HepG2 (cell line): ENCODE data around the gene PRM3. TPM values are rescaled to one million over a fixed set of nuclear protein-coding genes. Genes with fewer than 3 reads are reported as not detected.

Source experiments
- BRCA1 ChIP-seq: sonication (generic); formaldehyde crosslinking; IDR thresholded peaks from 2 replicates; pipeline ENCODE4 v1.4.0; 2020; ENCODE audit warnings: missing genetic modification reagents
- CENPX ChIP-seq: sonication (generic); formaldehyde crosslinking; IDR thresholded peaks from 2 replicates; pipeline ENCODE4 v1.9.0; 2021; ENCODE audit warnings: mild to moderate bottlenecking, missing genetic modification reagents, moderate library complexity
- NR2F2 ChIP-seq: IDR thresholded peaks from 2 replicates; pipeline ENCODE4 v1.6.1; 2012; ENCODE audit warnings: low read depth, inconsistent platforms, borderline replicate concordance
- TCF7 ChIP-seq: sonication (generic); IDR thresholded peaks from 2 replicates; pipeline ENCODE4 v1.6.1; 2016; ENCODE audit warnings: antibody characterized with exemption, low read depth
- ZBTB38 ChIP-seq: sonication (generic); formaldehyde crosslinking; IDR thresholded peaks from 2 replicates; pipeline ENCODE4 v1.5.1; 2020; ENCODE audit warnings: mild to moderate bottlenecking, missing genetic modification reagents
- ZNF44 ChIP-seq: sonication (generic); formaldehyde crosslinking; IDR thresholded peaks from 2 replicates; pipeline ENCODE4 v1.5.1; 2020; ENCODE audit warnings: mild to moderate bottlenecking, missing genetic modification reagents
- polyA plus RNA-seq, 8 experiments: library from polyadenylated mRNA; depleted of rRNA in 3 of 8; stranded (reverse) in 7 of 8; unstranded in 1 of 8; fragments of >200 nt; fragmentation: Illumina TruSeq in 4 of 8; extraction: Trizol in 4 of 8; gene quantifications; 2 replicates each; pipeline versions ENCODE4 v1.2.1 to v1.2.3, GENCODE V29; 2011 to 2016; ENCODE audit warnings: low read depth in 4 of 8, missing spikeins in 1 of 8, mixed read lengths in 1 of 8; ENCODE audit not compliant: insufficient read depth in 1 of 8
- total RNA-seq, 5 experiments: library from RNA; depleted of rRNA; stranded (reverse); fragments of >200 nt; fragmentation: Illumina TruSeq; extraction: Trizol; gene quantifications; 2 replicates each; pipeline ENCODE4 v1.2.3, GENCODE V29; 2016; ENCODE audit warnings: low read depth in 1 of 5
- TF ChIP-seq, protein P1 (sequence below): sonication (generic); formaldehyde crosslinking; IDR thresholded peaks from 2 replicates; pipeline ENCODE4 v1.4.0; 2020; ENCODE audit warnings: missing genetic modification reagents
- TF ChIP-seq, protein P2 (sequence below): sonication (generic); IDR thresholded peaks from 2 replicates; pipeline ENCODE4 v1.6.1; 2016; ENCODE audit warnings: low read depth, borderline replicate concordance
- TF ChIP-seq, protein P3 (sequence below): sonication (generic); formaldehyde crosslinking; IDR thresholded peaks from 2 replicates; pipeline ENCODE4 v1.5.0; 2020; ENCODE audit warnings: missing genetic modification reagents
- TF ChIP-seq, protein P4 (sequence below): sonication (generic); formaldehyde crosslinking; IDR thresholded peaks from 2 replicates; pipeline ENCODE4 v1.5.1; 2020; ENCODE audit warnings: mild to moderate bottlenecking, moderate library complexity, missing genetic modification reagents
- TF ChIP-seq, protein P5 (sequence below): IDR thresholded peaks from 2 replicates; pipeline ENCODE4 v1.6.1; 2018; ENCODE audit warnings: missing genetic modification reagents, mild to moderate bottlenecking, missing compliant biosample characterization
- TF ChIP-seq, protein P6 (sequence below): sonication (generic); formaldehyde crosslinking; IDR thresholded peaks from 2 replicates; pipeline ENCODE4 v1.4.0; 2020; ENCODE audit warnings: low read depth, mild to moderate bottlenecking, missing genetic modification reagents
- TF ChIP-seq, protein P7 (sequence below): IDR thresholded peaks from 2 replicates; pipeline ENCODE4 v1.4.0; 2020; ENCODE audit warnings: mild to moderate bottlenecking, missing genetic modification reagents

The PRM3 gene
- total and polyA plus RNA-seq, 2 of the 13 experiments (the other 11 are each of a cell fraction or from before 2014, with no cell fraction given): not detected

DNA sequence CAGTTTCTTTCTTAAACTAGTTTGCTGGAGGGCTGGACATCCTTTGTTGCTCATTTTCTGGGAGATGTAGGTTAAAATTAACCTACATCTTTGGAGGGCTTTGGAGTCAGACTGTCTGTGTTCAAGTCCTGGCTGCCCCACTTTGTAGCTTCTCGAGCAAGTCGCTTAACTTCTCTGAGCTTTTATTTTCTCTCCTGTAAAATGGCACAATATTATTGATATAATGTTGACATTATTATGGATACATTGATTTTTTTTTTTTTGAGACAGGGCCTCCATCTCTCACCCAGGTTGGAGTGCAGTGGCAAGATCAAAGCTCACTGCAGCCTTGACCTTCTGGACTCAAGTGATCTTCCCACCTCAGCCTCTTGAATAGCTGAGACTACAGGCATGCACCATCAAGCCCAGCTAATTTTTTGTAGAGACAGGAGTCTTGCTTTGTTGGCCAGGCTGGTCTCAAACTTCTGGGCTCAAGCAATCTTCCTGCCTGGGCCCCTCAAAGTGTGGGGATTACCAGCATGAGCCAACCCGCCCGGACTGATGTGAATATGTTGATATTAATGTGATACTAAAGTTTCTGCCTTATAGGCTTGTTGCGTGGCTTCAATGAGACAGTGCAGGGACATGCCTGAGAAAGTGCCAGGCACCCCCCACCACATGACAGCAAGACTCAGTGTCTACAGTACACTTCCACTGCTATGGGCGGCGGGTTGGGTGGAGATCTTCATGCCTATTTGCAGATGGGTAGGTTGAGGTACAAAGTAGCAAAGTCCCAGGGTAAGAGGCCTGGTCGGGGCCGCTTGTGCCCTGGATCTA is 40.3 kb upstream of the PRM3 start (continued):
- TF ChIP-seq CENPX (CRISPR knock-in tag) (no peak), BRCA1 (0 out of 2 replicates have a peak, but pooled peaks have one; percentile 32), NR2F2 (no peak), TCF7 (peak; percentile 64), ZNF44 (no peak), ZBTB38 (CRISPR knock-in tag) (peak; percentile 57; the same call in 1 of the 2 replicates)
- TF ChIP-seq, protein P1, sequence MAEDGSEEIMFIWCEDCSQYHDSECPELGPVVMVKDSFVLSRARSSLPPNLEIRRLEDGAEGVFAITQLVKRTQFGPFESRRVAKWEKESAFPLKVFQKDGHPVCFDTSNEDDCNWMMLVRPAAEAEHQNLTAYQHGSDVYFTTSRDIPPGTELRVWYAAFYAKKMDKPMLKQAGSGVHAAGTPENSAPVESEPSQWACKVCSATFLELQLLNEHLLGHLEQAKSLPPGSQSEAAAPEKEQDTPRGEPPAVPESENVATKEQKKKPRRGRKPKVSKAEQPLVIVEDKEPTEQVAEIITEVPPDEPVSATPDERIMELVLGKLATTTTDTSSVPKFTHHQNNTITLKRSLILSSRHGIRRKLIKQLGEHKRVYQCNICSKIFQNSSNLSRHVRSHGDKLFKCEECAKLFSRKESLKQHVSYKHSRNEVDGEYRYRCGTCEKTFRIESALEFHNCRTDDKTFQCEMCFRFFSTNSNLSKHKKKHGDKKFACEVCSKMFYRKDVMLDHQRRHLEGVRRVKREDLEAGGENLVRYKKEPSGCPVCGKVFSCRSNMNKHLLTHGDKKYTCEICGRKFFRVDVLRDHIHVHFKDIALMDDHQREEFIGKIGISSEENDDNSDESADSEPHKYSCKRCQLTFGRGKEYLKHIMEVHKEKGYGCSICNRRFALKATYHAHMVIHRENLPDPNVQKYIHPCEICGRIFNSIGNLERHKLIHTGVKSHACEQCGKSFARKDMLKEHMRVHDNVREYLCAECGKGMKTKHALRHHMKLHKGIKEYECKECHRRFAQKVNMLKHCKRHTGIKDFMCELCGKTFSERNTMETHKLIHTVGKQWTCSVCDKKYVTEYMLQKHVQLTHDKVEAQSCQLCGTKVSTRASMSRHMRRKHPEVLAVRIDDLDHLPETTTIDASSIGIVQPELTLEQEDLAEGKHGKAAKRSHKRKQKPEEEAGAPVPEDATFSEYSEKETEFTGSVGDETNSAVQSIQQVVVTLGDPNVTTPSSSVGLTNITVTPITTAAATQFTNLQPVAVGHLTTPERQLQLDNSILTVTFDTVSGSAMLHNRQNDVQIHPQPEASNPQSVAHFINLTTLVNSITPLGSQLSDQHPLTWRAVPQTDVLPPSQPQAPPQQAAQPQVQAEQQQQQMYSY (CRISPR knock-in tag): no peak
- TF ChIP-seq, protein P2, sequence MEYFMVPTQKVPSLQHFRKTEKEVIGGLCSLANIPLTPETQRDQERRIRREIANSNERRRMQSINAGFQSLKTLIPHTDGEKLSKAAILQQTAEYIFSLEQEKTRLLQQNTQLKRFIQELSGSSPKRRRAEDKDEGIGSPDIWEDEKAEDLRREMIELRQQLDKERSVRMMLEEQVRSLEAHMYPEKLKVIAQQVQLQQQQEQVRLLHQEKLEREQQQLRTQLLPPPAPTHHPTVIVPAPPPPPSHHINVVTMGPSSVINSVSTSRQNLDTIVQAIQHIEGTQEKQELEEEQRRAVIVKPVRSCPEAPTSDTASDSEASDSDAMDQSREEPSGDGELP: no peak
- TF ChIP-seq, protein P3, sequence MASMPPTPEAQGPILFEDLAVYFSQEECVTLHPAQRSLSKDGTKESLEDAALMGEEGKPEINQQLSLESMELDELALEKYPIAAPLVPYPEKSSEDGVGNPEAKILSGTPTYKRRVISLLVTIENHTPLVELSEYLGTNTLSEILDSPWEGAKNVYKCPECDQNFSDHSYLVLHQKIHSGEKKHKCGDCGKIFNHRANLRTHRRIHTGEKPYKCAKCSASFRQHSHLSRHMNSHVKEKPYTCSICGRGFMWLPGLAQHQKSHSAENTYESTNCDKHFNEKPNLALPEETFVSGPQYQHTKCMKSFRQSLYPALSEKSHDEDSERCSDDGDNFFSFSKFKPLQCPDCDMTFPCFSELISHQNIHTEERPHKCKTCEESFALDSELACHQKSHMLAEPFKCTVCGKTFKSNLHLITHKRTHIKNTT: no peak
- TF ChIP-seq, protein P4, sequence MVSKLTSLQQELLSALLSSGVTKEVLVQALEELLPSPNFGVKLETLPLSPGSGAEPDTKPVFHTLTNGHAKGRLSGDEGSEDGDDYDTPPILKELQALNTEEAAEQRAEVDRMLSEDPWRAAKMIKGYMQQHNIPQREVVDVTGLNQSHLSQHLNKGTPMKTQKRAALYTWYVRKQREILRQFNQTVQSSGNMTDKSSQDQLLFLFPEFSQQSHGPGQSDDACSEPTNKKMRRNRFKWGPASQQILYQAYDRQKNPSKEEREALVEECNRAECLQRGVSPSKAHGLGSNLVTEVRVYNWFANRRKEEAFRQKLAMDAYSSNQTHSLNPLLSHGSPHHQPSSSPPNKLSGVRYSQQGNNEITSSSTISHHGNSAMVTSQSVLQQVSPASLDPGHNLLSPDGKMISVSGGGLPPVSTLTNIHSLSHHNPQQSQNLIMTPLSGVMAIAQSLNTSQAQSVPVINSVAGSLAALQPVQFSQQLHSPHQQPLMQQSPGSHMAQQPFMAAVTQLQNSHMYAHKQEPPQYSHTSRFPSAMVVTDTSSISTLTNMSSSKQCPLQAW: 0 out of 2 replicates have a peak, but pooled peaks have one; percentile 29
- TF ChIP-seq, protein P5, sequence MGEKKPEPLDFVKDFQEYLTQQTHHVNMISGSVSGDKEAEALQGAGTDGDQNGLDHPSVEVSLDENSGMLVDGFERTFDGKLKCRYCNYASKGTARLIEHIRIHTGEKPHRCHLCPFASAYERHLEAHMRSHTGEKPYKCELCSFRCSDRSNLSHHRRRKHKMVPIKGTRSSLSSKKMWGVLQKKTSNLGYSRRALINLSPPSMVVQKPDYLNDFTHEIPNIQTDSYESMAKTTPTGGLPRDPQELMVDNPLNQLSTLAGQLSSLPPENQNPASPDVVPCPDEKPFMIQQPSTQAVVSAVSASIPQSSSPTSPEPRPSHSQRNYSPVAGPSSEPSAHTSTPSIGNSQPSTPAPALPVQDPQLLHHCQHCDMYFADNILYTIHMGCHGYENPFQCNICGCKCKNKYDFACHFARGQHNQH (CRISPR knock-in tag): peak; percentile 44; the same call in 1 of the 2 replicates
- TF ChIP-seq, protein P6, sequence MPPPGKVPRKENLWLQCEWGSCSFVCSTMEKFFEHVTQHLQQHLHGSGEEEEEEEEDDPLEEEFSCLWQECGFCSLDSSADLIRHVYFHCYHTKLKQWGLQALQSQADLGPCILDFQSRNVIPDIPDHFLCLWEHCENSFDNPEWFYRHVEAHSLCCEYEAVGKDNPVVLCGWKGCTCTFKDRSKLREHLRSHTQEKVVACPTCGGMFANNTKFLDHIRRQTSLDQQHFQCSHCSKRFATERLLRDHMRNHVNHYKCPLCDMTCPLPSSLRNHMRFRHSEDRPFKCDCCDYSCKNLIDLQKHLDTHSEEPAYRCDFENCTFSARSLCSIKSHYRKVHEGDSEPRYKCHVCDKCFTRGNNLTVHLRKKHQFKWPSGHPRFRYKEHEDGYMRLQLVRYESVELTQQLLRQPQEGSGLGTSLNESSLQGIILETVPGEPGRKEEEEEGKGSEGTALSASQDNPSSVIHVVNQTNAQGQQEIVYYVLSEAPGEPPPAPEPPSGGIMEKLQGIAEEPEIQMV (CRISPR knock-in tag): peak; percentile 56; the same call in 1 of the 2 replicates
- TF ChIP-seq, protein P7, sequence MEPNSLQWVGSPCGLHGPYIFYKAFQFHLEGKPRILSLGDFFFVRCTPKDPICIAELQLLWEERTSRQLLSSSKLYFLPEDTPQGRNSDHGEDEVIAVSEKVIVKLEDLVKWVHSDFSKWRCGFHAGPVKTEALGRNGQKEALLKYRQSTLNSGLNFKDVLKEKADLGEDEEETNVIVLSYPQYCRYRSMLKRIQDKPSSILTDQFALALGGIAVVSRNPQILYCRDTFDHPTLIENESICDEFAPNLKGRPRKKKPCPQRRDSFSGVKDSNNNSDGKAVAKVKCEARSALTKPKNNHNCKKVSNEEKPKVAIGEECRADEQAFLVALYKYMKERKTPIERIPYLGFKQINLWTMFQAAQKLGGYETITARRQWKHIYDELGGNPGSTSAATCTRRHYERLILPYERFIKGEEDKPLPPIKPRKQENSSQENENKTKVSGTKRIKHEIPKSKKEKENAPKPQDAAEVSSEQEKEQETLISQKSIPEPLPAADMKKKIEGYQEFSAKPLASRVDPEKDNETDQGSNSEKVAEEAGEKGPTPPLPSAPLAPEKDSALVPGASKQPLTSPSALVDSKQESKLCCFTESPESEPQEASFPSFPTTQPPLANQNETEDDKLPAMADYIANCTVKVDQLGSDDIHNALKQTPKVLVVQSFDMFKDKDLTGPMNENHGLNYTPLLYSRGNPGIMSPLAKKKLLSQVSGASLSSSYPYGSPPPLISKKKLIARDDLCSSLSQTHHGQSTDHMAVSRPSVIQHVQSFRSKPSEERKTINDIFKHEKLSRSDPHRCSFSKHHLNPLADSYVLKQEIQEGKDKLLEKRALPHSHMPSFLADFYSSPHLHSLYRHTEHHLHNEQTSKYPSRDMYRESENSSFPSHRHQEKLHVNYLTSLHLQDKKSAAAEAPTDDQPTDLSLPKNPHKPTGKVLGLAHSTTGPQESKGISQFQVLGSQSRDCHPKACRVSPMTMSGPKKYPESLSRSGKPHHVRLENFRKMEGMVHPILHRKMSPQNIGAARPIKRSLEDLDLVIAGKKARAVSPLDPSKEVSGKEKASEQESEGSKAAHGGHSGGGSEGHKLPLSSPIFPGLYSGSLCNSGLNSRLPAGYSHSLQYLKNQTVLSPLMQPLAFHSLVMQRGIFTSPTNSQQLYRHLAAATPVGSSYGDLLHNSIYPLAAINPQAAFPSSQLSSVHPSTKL (CRISPR knock-in tag): peak; percentile 66
